ENCODE results near the gene RASAL3.
"Not testable (repeated sequence)": the region's sequence is repeated elsewhere in the genome, so short reads cannot be mapped to it uniquely, and the experiment has no call there.

RASAL3 gene

GRCh38 chr19:15476325-15476724 is 12.0 kb upstream of the RASAL3 start:
- no peak overlapping the region for H3K4me3 ChIP-seq (ENCODE audit: low read length)
- no peak for DNase-seq (ENCODE audit: low read depth, low spot score)

DNA sequence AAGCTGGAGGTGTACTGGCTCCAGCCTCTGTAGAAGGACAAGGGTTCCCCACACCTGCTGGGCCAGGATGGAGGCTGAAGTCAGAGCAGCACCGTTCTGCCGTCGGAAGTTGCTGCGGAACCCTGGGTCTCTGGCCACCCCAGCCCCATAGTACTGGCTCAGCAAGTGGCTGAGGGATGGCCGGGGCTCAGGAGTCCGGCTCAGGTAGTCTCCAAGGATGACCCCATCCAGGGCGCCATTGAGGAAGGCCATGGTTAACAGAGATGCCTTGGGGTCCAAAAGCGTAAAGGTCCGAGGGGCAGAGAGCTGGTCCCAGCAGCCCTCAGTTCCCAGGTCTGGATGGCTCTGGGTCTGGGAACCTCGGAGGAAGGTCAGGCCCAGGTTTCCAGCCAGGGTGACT is 11.3 kb upstream of the RASAL3 start:
- H3K4me3 ChIP-seq (ENCODE audit: low read length), result no peak overlapping the region
- no peak for DNase-seq (ENCODE audit: low read depth, low spot score)

- no peak for DNase-seq (ENCODE audit: low read depth, low spot score)
- no peak overlapping the region for H3K4me3 ChIP-seq (ENCODE audit: low read length)
These were observed 10.8 kb upstream of the RASAL3 start for GRCh38 chr19:15475169-15475568.

DNA sequence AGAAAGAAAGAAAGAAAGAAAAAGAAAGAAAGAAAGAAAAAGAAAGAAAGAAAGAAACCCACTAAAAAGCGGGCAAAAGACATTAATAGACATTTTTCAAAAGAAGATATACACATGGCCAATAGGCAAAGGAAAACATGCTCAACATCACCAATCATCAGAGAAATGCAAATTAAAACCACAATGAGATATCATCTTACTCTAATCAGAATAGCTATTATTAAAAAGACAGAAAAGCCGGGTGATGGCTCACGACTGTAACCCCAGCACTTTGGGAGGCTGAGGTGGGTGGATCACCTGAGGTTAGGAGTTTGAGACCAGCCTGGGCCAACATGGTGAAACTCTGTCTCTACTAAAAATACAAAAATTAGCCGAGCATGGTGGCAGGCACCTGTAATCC is 9.5 kb upstream of the RASAL3 start:
- not testable (repeated sequence) for DNase-seq (ENCODE audit: low read depth, low spot score)

GRCh38 chr19:15471639-15472101 is 7.3 kb upstream of the RASAL3 start:
- DNase-seq (ENCODE audit: low read depth, low spot score), result no peak
- H3K4me3 ChIP-seq (ENCODE audit: low read length), result no peak overlapping the region

More for the DNA sequence above, 9.5 kb upstream of the RASAL3 start:
- H3K4me3 ChIP-seq (ENCODE audit: low read length), result not testable (repeated sequence)

DNA sequence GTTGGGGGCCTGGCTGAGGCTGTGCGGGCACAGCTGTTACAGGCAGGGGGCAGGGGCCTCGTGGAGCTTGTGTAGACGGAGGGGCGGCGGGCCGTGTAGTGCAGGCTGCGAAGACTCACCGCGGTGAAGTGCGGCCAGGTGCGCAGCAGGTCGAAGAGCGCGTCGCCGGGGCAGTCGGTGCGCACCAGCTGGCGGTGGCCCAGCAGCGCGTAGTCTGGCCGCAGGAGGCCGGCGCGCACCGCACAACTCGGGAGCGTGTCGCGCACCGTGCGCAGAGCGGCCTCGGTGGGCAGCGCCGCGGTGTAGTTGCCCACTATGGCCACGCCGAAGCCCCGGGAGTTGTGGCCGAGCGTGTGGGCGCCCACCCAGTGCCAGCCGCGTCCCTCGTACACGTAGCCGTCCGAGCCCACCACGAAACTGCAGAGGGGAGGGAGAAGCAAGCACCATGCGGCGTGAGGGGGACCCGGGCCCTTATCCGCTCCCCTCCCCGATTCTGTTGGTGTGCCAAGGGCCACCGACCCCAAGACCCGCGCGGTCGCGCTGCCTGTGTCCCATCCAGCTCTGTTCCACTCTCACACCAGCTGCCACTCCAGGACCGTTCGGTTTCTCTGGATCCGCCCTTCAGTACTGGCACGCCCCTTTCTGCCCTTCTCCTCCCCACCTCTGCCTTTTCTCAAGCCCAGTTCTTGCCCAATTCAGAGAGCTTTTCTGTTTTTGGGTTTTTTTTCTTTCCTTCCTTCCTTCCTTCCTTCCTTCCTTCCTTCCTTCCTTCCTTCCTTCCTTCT is 5.4 kb upstream of the RASAL3 start:
- no peak for DNase-seq (ENCODE audit: low read depth, low spot score)
- no peak overlapping the region for H3K4me3 ChIP-seq (ENCODE audit: low read length)

GRCh38 chr19:15468675-15469512 is 4.5 kb upstream of the RASAL3 start:
- no peak overlapping the region for H3K4me3 ChIP-seq (ENCODE audit: low read length)
- no peak for DNase-seq (ENCODE audit: low read depth, low spot score)

DNA sequence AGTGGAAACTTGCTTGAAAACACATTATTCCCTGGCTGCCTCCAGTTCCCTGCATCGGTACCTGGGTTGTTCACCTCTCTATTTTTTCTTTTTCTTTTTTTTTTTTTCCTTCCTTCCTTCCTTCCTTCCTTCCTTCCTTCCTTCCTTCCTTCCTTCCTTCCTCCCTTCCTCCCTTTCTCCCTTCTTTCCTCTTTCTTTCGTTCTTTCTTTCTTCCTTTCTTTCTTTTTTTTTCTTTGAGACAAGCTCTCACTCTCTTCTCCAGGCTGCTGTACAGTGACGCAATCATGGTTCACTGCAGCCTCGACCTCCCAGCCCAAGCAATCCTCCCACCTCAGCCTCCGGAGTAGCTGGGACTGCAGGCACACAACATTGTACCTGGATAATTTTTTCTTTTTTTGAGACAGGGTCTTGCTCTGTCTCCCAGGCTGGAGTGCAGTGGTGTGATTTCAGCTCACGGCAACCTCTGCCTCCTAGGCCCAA is 3.4 kb upstream of the RASAL3 start:
- no peak overlapping the region for H3K4me3 ChIP-seq (ENCODE audit: low read length)
- DNase-seq (ENCODE audit: low read depth, low spot score), result no peak

GRCh38 chr19:15466851-15467733 is 2.7 kb upstream of the RASAL3 start:
- no peak overlapping the region for H3K4me3 ChIP-seq (ENCODE audit: low read length)
- DNase-seq (ENCODE audit: low read depth, low spot score), result peak; percentile 98

GRCh38 chr19:15463861-15464371 is 428 bp downstream of the RASAL3 start:
- DNase-seq (ENCODE audit: low read depth, low spot score), result peak; percentile 88
- H3K4me3 ChIP-seq (ENCODE audit: low read length), result peak overlapping the region; percentile 77

DNA sequence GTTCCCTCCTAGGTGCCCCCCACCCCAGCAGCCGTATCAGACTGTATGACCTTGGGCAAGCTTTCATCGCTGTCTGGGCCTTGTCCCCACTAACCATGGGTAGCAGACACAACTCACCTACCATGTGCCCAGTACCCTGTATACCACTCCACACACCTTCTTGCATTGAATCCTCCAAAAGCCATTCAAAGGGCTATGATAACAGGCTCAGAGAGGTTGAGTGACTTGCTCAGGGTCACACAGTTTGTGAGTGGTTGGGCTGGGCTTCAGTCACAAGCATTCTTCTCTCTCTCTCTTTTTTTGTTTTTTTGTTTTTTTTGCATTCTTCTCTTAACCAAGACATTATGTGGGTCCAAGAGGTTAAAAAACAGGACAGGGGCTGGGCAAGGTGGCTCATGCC is 2.6 kb downstream of the RASAL3 start:
- H3K4me3 ChIP-seq (ENCODE audit: low read length), result no peak overlapping the region
- DNase-seq (ENCODE audit: low read depth, low spot score), result no peak

DNA sequence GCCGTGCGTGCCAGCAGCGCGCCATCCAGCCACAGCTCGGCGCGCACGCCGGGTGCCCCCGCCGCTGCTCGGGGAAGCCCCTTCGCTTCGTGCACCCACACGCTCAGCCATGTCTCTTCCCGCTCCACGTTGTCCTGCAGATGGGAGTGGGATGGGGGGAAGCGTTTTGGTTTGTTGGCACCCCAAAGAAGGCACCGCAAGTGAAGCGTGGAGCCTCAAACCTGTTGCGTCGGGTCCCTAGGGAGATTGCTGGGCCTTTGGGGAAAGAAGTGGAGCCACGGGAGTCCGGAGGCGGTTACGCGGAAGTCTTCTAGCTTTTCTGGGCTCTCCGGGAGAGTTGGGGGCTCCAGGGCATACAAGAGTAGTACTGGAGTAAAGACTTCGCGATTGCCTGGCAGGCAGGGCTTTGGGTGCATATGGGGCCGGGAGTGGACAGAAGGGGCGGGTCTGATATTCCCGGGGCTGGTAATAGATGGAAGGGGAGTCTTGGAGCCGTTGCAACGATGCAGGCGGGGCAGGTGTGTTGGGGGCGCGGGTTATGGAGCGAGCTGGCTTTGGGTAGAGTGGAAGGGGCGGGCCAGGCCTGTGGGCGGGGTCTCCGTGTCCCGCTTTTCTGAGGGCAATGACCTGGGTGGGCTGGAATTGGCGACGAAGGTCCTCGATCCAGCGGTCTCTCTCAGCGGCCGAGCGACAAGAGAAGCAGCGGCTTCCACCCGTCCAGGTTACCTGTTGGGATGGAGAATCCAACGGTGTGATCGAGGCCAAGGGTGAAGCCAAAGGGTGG is 6.5 kb downstream of the RASAL3 start:
- H3K4me3 ChIP-seq (ENCODE audit: low read length), result no peak overlapping the region
- no peak for DNase-seq (ENCODE audit: low read depth, low spot score)

DNA sequence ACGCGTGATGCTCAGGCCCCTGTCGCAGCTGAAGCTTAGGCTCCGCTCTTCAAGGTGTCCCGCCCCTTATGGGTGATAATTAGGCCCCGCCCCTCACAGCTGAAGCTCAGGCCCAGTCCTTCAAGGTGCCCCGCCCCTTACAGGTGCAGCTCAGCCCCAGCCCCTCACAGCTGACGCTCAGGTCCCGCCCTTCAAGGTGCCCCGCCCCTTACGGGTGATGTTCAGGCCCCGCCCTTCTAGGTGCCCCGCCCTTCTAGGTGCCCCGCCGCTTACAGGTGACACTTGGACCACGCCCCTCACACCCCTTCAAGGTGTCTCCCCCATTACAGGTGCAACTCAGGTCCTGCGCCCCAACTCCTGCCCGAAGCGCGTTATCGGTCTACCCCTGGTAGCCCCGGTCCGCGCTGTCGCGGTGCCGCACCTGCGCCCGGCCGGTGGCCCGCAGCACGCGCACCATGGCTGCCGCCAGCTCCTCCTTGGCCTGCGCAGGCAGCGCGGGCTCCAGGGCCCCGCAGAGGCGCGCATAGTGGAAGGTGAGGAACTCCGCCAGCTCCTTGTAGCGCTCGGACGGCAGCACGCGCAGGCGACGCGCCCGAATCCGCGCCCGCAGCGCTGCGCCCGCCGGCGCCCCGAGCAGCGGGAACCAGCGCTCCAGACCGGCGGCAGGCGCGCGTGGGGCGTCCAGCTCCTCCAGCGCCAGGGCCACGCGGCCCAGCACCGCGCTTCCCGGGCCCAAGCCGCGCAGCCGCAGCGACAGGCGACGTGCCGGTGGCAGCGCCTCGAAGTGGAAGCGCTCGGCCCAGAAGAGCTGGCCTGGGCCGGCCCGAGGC is 7.3 kb downstream of the RASAL3 start:
- DNase-seq (ENCODE audit: low read depth, low spot score), result no peak
- no peak overlapping the region for H3K4me3 ChIP-seq (ENCODE audit: low read length)

- DNase-seq (ENCODE audit: low read depth, low spot score), result no peak
- no peak overlapping the region for H3K4me3 ChIP-seq (ENCODE audit: low read length)
These were observed 7.9 kb downstream of the RASAL3 start for GRCh38 chr19:15456441-15456840.

DNA sequence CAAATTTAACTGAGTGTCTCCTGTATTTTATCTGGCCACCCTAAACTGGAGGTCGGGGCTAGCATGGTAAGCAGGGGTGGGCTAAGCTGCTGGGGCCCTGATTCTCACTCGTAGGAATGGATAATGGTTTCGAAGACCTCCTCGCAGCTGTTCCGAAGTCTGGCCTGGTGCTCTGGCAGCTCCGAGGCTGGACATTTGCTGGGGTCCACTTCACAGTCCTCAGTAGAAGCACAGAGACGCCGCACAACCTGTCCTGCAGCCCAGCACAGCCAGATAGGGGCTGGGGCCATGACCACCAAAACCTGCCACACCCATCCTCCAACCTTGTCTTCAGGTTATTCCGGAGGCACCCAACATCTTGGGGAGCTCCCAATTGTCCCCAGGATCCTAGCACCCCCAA is 8.3 kb downstream of the RASAL3 start:
- H3K4me3 ChIP-seq (ENCODE audit: low read length), result no peak overlapping the region
- no peak for DNase-seq (ENCODE audit: low read depth, low spot score)

DNA sequence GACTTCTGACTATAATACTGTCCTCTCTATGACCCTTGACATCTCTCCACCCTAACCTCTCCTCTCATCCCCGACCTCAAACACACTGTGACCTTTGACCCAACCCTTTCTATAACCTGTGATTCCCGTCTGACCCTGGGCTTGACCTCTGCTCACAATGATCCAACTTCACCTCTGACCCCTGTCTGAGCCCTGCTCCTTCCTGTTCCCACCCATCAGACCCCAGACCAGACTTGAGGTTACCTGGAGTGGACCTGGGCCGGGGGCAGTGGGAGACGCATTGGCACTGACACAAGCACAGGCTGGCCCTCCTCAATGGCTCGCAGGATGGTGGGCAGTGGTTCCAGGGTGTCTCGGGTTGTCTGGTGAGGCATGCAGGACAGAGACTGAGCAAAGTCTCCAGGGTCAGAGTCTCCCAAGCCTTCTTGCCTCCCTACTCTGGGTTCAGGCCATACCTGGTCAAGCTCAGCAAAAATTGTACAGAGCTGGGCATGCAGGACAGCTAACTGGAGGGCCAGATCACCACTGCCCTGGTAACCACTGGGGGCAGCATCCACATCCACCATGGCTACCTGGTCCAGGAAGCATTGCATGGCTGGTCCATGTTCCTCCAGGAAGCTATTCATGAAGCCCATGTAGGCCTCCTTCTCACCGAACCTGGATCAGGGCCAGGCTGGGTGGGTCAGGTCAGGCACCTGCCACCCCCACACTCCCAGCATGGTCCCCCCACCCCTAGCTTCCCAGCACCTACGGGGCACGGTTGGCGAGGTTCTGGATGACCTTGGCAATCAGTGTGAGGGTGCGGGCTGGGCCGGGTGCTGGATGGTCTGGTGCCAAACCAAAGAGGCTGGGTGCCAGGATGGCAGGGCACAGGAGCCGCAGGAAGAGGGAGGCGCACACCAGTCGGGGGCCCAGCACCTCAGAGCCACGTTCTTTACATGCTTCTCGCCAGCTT is 10.2 kb downstream of the RASAL3 start:
- no peak for DNase-seq (ENCODE audit: low read depth, low spot score)
- no peak overlapping the region for H3K4me3 ChIP-seq (ENCODE audit: low read length)
